ENCODE data around the gene CNTNAP5. TPM values are rescaled to one million over a fixed set of nuclear protein-coding genes. Genes with fewer than 3 reads are reported as not detected.

Gene CNTNAP5
- total and polyA plus RNA-seq, 7 donors = not detected

- no peak for DNase-seq
- H3K36me3 ChIP-seq (ENCODE audit: insufficient read depth in 1 of 2, low read depth in 1 of 2) = no peaks in the 10 kb centered on the region
- TF ChIP-seq CTCF (IDR thresholded peaks at IDR 0.05) = no peak
Measured at GRCh38 chr2:124309563-124310138, 284.6 kb downstream of the CNTNAP5 start.

GRCh38 chr2:124310671-124311070, 285.6 kb downstream of the CNTNAP5 start:
- intact Hi-C loops (cut with DNase I) = no loop called here
- WGBS, 3 donors = 79 to 81% (median 79%) methylated on average over 4 of the region's 4 CpGs

More at GRCh38 chr2:124309563-124310138, 284.6 kb downstream of the CNTNAP5 start:
- Histone ChIP-seq H3K4me3 (no peak overlapping the region), H3K9me3 (no peaks in the 10 kb centered on the region), H3K4me1 (no peaks in the 10 kb centered on the region), H3K27me3 (ENCODE audit: insufficient read depth in 3 of 3, low read length in 2 of 3) (no peaks in the 10 kb centered on the region), H3K27ac (no peak overlapping the region)
- intact Hi-C loops (cut with DNase I) = no loop called here
- ATAC-seq = no peak
- 85 to 91% (median 86%) methylated on average over 8 of the region's 8 CpGs for WGBS, 3 donors

GRCh38 chr2:124314084-124314483, 289.0 kb downstream of the CNTNAP5 start:
- TF ChIP-seq CTCF (IDR thresholded peaks at IDR 0.05) = no peak
- intact Hi-C loops (cut with DNase I) = no loop called here
- Histone ChIP-seq H3K27me3 (ENCODE audit: insufficient read depth in 3 of 3, low read length in 2 of 3) (no peaks in the 10 kb centered on the region), H3K4me3 (no peak overlapping the region), H3K27ac (no peak overlapping the region), H3K36me3 (ENCODE audit: insufficient read depth in 1 of 2, low read depth in 1 of 2) (no peaks in the 10 kb centered on the region), H3K4me1 (no peaks in the 10 kb centered on the region), H3K9me3 (no peaks in the 10 kb centered on the region)
- no peak for DNase-seq
- WGBS, 3 donors = 80 to 86% (median 86%) methylated on average over 8 of the region's 8 CpGs
- no peak for ATAC-seq

More at GRCh38 chr2:124310671-124311070, 285.6 kb downstream of the CNTNAP5 start:
- ATAC-seq (no peak), DNase-seq (no peak)
- Histone ChIP-seq H3K27me3 (ENCODE audit: insufficient read depth in 3 of 3, low read length in 2 of 3) (no peaks in the 10 kb centered on the region), H3K36me3 (ENCODE audit: insufficient read depth in 1 of 2, low read depth in 1 of 2) (no peaks in the 10 kb centered on the region), H3K4me3 (no peak overlapping the region), H3K4me1 (no peaks in the 10 kb centered on the region), H3K9me3 (no peaks in the 10 kb centered on the region), H3K27ac (no peak overlapping the region)
- no peak for TF ChIP-seq CTCF (IDR thresholded peaks at IDR 0.05)

- no peak overlapping the region for H3K27ac ChIP-seq
- no peaks in the 10 kb centered on the region for H3K27me3 ChIP-seq (ENCODE audit: insufficient read depth in 3 of 3, low read length in 2 of 3)
- no peaks in the 10 kb centered on the region for H3K36me3 ChIP-seq (ENCODE audit: insufficient read depth in 1 of 2, low read depth in 1 of 2)
- H3K4me1 ChIP-seq = no peaks in the 10 kb centered on the region
- DNase-seq = no peak
- no peak for ATAC-seq
- H3K9me3 ChIP-seq = no peaks in the 10 kb centered on the region
- intact Hi-C loops (cut with DNase I) = no loop called here
- 68 to 71% (median 69%) methylated on average over 6 of the region's 6 CpGs for WGBS, 3 donors
- no peak for TF ChIP-seq CTCF (IDR thresholded peaks at IDR 0.05)
- no peak overlapping the region for H3K4me3 ChIP-seq
Measured at GRCh38 chr2:124315221-124315880, 290.3 kb downstream of the CNTNAP5 start.

Data from psoas muscle (tissue), 8 donors.